ENCODE results near the gene WDFY1. TPM values are rescaled to one million over a fixed set of nuclear protein-coding genes. Genes with fewer than 3 reads are reported as not detected.
"Not testable (repeated sequence)": the region's sequence is repeated elsewhere in the genome, so short reads cannot be mapped to it uniquely, and the experiment has no call there.

The WDFY1 gene
- total and polyA plus RNA-seq, 2 donors (not counting 1 experiment from before 2014, with no cell fraction given) = 28.8 to 76.0 TPM

GRCh38 chr2:223873672-223874071 lies 71.5 kb downstream of the WDFY1 start:
- Histone ChIP-seq H3K4me3 (ENCODE audit: control extremely low read depth in 1 of 5, extremely low read depth in 1 of 5, insufficient read depth in 1 of 5, low read depth in 2 of 5, low read length in 4 of 5) (no peak overlapping the region), H3K9ac (ENCODE audit: low read length) (no peak overlapping the region), H3K79me2 (ENCODE audit: control insufficient read depth, insufficient read depth, low read length) (no peaks in the 10 kb centered on the region), H3K27ac (ENCODE audit: low read length in 2 of 2) (no peak overlapping the region), H3K4me1 (ENCODE audit: control insufficient read depth in 2 of 2, insufficient read depth in 2 of 2, low read length in 2 of 2) (no peaks in the 10 kb centered on the region), H2AFZ (ENCODE audit: insufficient read depth, low read depth, low read length, poor library complexity, severe bottlenecking) (no peak overlapping the region), H3K36me3 (replicated peaks in 1 of 2; ENCODE audit: control extremely low read depth in 1 of 2, control insufficient read depth in 1 of 2, extremely low read depth in 1 of 2, insufficient read depth in 2 of 2, low read length in 1 of 2) (peaks cover 0 to 38% of the 10 kb centered on the region in 2 experiments), H4K20me1 (ENCODE audit: control insufficient read depth, insufficient read depth, low read length, poor library complexity, severe bottlenecking) (no peaks in the 10 kb centered on the region), H3K27me3 (replicated peaks in 1 of 4; ENCODE audit: control extremely low read depth in 1 of 4, control insufficient read depth in 3 of 4, insufficient read depth in 4 of 4, low read length in 3 of 4) (no peaks in the 10 kb centered on the region), H3K4me2 (replicated peaks; ENCODE audit: low read depth, low read length, poor library complexity, severe bottlenecking) (no peak overlapping the region), H3K9me3 (ENCODE audit: control extremely low read depth in 1 of 3, control insufficient read depth in 2 of 3, insufficient read depth in 1 of 3, low read length in 2 of 3) (no peaks in the 10 kb centered on the region)
- Mint-ChIP-seq H3K27me3 (no peaks in the 10 kb centered on the region), H3K9me3 (ENCODE audit: insufficient read depth) (no peaks in the 10 kb centered on the region), H3K4me1 (no peaks in the 10 kb centered on the region), H3K27ac (no peak overlapping the region), H3K4me3 (no peak overlapping the region)
- POLR2A ChIA-PET = no interaction called here
- intact Hi-C loops (cut with micrococcal nuclease) = no loop called here
- TF ChIP-seq CTCF (IDR thresholded peaks at IDR 0.05) = no peak
- no peak for TF ChIP-seq EZH2 (IDR thresholded peaks at IDR 0.05; ENCODE audit: borderline replicate concordance, insufficient read depth, low read depth, low read length, poor library complexity, severe bottlenecking)
- 100% methylated on average over 3 of the region's 3 CpGs for WGBS (ENCODE audit: insufficient coverage)
- CTCF ChIA-PET = interaction anchor here (0.5 to 1.5 kb wide), 2 partner anchors 23 to 87 kb away, joined by 3 to 5 read pairs; no protein-coding TSS in a partner anchor
- ATAC-seq (ENCODE audit: low read depth) = no peak
- no peak for DNase-seq

GRCh38 chr2:223872772-223873171 lies 72.4 kb downstream of the WDFY1 start:
- H3K27me3 ChIP-seq (replicated peaks in 1 of 4; ENCODE audit: control extremely low read depth in 1 of 4, control insufficient read depth in 3 of 4, insufficient read depth in 4 of 4, low read length in 3 of 4); intact Hi-C loops (cut with micrococcal nuclease); POLR2A ChIA-PET; H3K4me1 Mint-ChIP-seq; H3K4me3 ChIP-seq (ENCODE audit: control extremely low read depth in 1 of 5, extremely low read depth in 1 of 5, insufficient read depth in 1 of 5, low read depth in 2 of 5, low read length in 4 of 5); H2AFZ ChIP-seq (ENCODE audit: insufficient read depth, low read depth, low read length, poor library complexity, severe bottlenecking); H3K4me1 ChIP-seq (ENCODE audit: control insufficient read depth in 2 of 2, insufficient read depth in 2 of 2, low read length in 2 of 2); H3K79me2 ChIP-seq (ENCODE audit: control insufficient read depth, insufficient read depth, low read length); H3K4me2 ChIP-seq (replicated peaks; ENCODE audit: low read depth, low read length, poor library complexity, severe bottlenecking); H3K27ac ChIP-seq (ENCODE audit: low read length in 2 of 2); CTCF ChIA-PET; ATAC-seq (ENCODE audit: low read depth); H4K20me1 ChIP-seq (ENCODE audit: control insufficient read depth, insufficient read depth, low read length, poor library complexity, severe bottlenecking); H3K9ac ChIP-seq (ENCODE audit: low read length); H3K27ac Mint-ChIP-seq; H3K9me3 ChIP-seq (ENCODE audit: control extremely low read depth in 1 of 3, control insufficient read depth in 2 of 3, insufficient read depth in 1 of 3, low read length in 2 of 3); H3K9me3 Mint-ChIP-seq (ENCODE audit: insufficient read depth); H3K4me3 Mint-ChIP-seq; DNase-seq; H3K27me3 Mint-ChIP-seq: not testable (repeated sequence)
- H3K36me3 ChIP-seq (replicated peaks in 1 of 2; ENCODE audit: control extremely low read depth in 1 of 2, control insufficient read depth in 1 of 2, extremely low read depth in 1 of 2, insufficient read depth in 2 of 2, low read length in 1 of 2) = peaks cover 0 to 29% of the 10 kb centered on the region in 2 experiments
- WGBS (ENCODE audit: insufficient coverage) = 100% methylated on average over 1 of the region's 2 CpGs

- H3K9ac ChIP-seq (ENCODE audit: low read length); POLR2A ChIA-PET; ATAC-seq (ENCODE audit: low read depth); H3K4me3 ChIP-seq (ENCODE audit: control extremely low read depth in 1 of 5, extremely low read depth in 1 of 5, insufficient read depth in 1 of 5, low read depth in 2 of 5, low read length in 4 of 5); H3K4me1 ChIP-seq (ENCODE audit: control insufficient read depth in 2 of 2, insufficient read depth in 2 of 2, low read length in 2 of 2); CTCF ChIA-PET; H3K27me3 ChIP-seq (replicated peaks in 1 of 4; ENCODE audit: control extremely low read depth in 1 of 4, control insufficient read depth in 3 of 4, insufficient read depth in 4 of 4, low read length in 3 of 4); H4K20me1 ChIP-seq (ENCODE audit: control insufficient read depth, insufficient read depth, low read length, poor library complexity, severe bottlenecking); H3K27ac Mint-ChIP-seq; H2AFZ ChIP-seq (ENCODE audit: insufficient read depth, low read depth, low read length, poor library complexity, severe bottlenecking); H3K4me3 Mint-ChIP-seq; H3K27ac ChIP-seq (ENCODE audit: low read length in 2 of 2); H3K4me2 ChIP-seq (replicated peaks; ENCODE audit: low read depth, low read length, poor library complexity, severe bottlenecking); H3K79me2 ChIP-seq (ENCODE audit: control insufficient read depth, insufficient read depth, low read length); H3K4me1 Mint-ChIP-seq; DNase-seq; H3K27me3 Mint-ChIP-seq; H3K9me3 ChIP-seq (ENCODE audit: control extremely low read depth in 1 of 3, control insufficient read depth in 2 of 3, insufficient read depth in 1 of 3, low read length in 2 of 3); H3K9me3 Mint-ChIP-seq (ENCODE audit: insufficient read depth); intact Hi-C loops (cut with micrococcal nuclease): not testable (repeated sequence)
- WGBS (ENCODE audit: insufficient coverage) = 95% methylated on average over 10 of the region's 12 CpGs
- peaks cover 0 to 18% of the 10 kb centered on the region in 2 experiments for H3K36me3 ChIP-seq (replicated peaks in 1 of 2; ENCODE audit: control extremely low read depth in 1 of 2, control insufficient read depth in 1 of 2, extremely low read depth in 1 of 2, insufficient read depth in 2 of 2, low read length in 1 of 2)
Measured at GRCh38 chr2:223871661-223872060, 73.5 kb downstream of the WDFY1 start.

Measured in B cell (primary cell).